NB4 (cell line): ENCODE measurements around the gene SPATA46.

Experiments used
- DNase-seq: peaks from one replicate; pipeline ENCODE4 v3.0.0; 2010; ENCODE audit warnings: low read depth
- H3K4me3 ChIP-seq: one replicate; pipeline ENCODE4 v1.5.1; 2011; ENCODE audit warnings: mild to moderate bottlenecking, low read depth, low read length, moderate library complexity
- CTCF ChIP-seq: IDR thresholded peaks from one replicate; pipeline ENCODE4 v1.5.1; 2012; ENCODE audit warnings: low read depth, low read length
- MAX ChIP-seq: IDR thresholded peaks from 2 replicates; pipeline ENCODE4 v1.6.1; 2011; ENCODE audit warnings: low read depth, low read length
- MYC ChIP-seq: IDR thresholded peaks from 2 replicates; pipeline ENCODE4 v1.6.1; 2011; ENCODE audit warnings: low read depth, low read length
- POLR2A ChIP-seq: IDR thresholded peaks from 2 replicates; pipeline ENCODE4 v1.6.1; 2011; ENCODE audit warnings: mild to moderate bottlenecking; ENCODE audit not compliant: insufficient read length; ENCODE audit errors: extremely low read depth

SPATA46 gene

GRCh38 chr1:162335126-162335525, 41.5 kb downstream of the SPATA46 start:
- H3K4me3 ChIP-seq: no peak overlapping the region
- TF ChIP-seq CTCF: no peak
- TF ChIP-seq MYC: no peak
- no peak for TF ChIP-seq MAX
- TF ChIP-seq POLR2A: no peak
- no peak for DNase-seq

- TF ChIP-seq MYC: no peak
- no peak for TF ChIP-seq POLR2A
- no peak for TF ChIP-seq MAX
- no peak for TF ChIP-seq CTCF
- H3K4me3 ChIP-seq: no peak overlapping the region
- no peak for DNase-seq
Measured at GRCh38 chr1:162333991-162334390, 42.7 kb downstream of the SPATA46 start.

GRCh38 chr1:162329826-162330225, 46.8 kb downstream of the SPATA46 start:
- DNase-seq: no peak
- H3K4me3 ChIP-seq: no peak overlapping the region
- TF ChIP-seq CTCF: no peak
- TF ChIP-seq MYC: no peak
- TF ChIP-seq MAX: no peak
- no peak for TF ChIP-seq POLR2A

GRCh38 chr1:162328512-162328911, 48.1 kb downstream of the SPATA46 start:
- H3K4me3 ChIP-seq: no peak overlapping the region
- no peak for DNase-seq
- TF ChIP-seq MYC (no peak), MAX (no peak)

GRCh38 chr1:162327788-162328165, 48.9 kb downstream of the SPATA46 start:
- TF ChIP-seq POLR2A: no peak
- no peak for TF ChIP-seq MAX
- no peak for TF ChIP-seq MYC
- TF ChIP-seq CTCF: no peak
- no peak for DNase-seq
- no peak overlapping the region for H3K4me3 ChIP-seq

- no peak for TF ChIP-seq CTCF
- no peak for TF ChIP-seq MYC
- TF ChIP-seq MAX: no peak
- no peak for TF ChIP-seq POLR2A
- no peak overlapping the region for H3K4me3 ChIP-seq
- peak; percentile 12 for DNase-seq
Measured at GRCh38 chr1:162327144-162327787, 49.4 kb downstream of the SPATA46 start.
